GM23248 (cell line): ENCODE measurements around the gene TRA2B. TPM values are rescaled to one million over a fixed set of nuclear protein-coding genes. Genes with fewer than 3 reads are reported as not detected.

Experiments used
- DNase-seq: peaks from one replicate; pipeline ENCODE4 v3.0.0-alpha.2; 2015
- H2AFZ ChIP-seq: fragments of 200-600 bp; sonication (generic); 2 replicates; pipeline ENCODE4 v1.6.1; 2016; ENCODE audit warnings: antibody characterized with exemption
- H3F3A ChIP-seq: fragments of 200-600 bp; sonication (generic); 2 replicates; pipeline ENCODE4 v1.6.1; 2016; ENCODE audit warnings: mild to moderate bottlenecking, antibody characterized with exemption, mixed run types; ENCODE audit not compliant: insufficient read depth
- H3K27ac ChIP-seq: fragments of 200-600 bp; sonication (generic); 2 replicates; pipeline ENCODE4 v1.5.1; 2016; ENCODE audit warnings: mild to moderate bottlenecking
- H3K27me3 ChIP-seq: fragments of 200-600 bp; sonication (generic); replicated peaks from 2 replicates; pipeline ENCODE4 v1.6.1; 2016; ENCODE audit warnings: mild to moderate bottlenecking; ENCODE audit not compliant: insufficient read depth
- H3K36me3 ChIP-seq: fragments of 200-600 bp; sonication (generic); 2 replicates; pipeline ENCODE4 v1.6.1; 2016; ENCODE audit warnings: low read depth, mild to moderate bottlenecking
- H3K4me1 ChIP-seq: fragments of 200-600 bp; sonication (generic); 2 replicates; pipeline ENCODE4 v1.6.1; 2016; ENCODE audit warnings: mild to moderate bottlenecking; ENCODE audit not compliant: insufficient read depth
- H3K4me2 ChIP-seq: fragments of 200-600 bp; sonication (generic); one replicate; pipeline ENCODE4 v1.6.1; 2016; ENCODE audit warnings: mild to moderate bottlenecking; ENCODE audit not compliant: unreplicated experiment
- H3K4me3 ChIP-seq: fragments of 200-600 bp; sonication (generic); 2 replicates; pipeline ENCODE4 v1.5.1; 2016; ENCODE audit warnings: mild to moderate bottlenecking
- H3K79me2 ChIP-seq: fragments of 200-600 bp; sonication (generic); 2 replicates; pipeline ENCODE4 v1.6.1; 2016; ENCODE audit warnings: mild to moderate bottlenecking; ENCODE audit not compliant: insufficient read depth
- H3K9ac ChIP-seq: fragments of 200-600 bp; sonication (generic); 2 replicates; pipeline ENCODE4 v1.6.1; 2016; ENCODE audit warnings: mild to moderate bottlenecking
- H3K9me2 ChIP-seq: fragments of 200-600 bp; sonication (generic); 2 replicates; pipeline ENCODE4 v1.6.1; 2016; ENCODE audit warnings: mixed run types, mild to moderate bottlenecking, moderate library complexity; ENCODE audit not compliant: insufficient read depth
- H3K9me3 ChIP-seq: fragments of 200-600 bp; sonication (generic); one replicate; pipeline ENCODE4 v1.6.1; 2017; ENCODE audit warnings: low read depth
- H4K20me1 ChIP-seq: fragments of 200-600 bp; sonication (generic); 2 replicates; pipeline ENCODE4 v1.6.0; 2016; ENCODE audit not compliant: insufficient read depth
- EZH2 ChIP-seq: fragments of 200-600 bp; sonication (generic); IDR thresholded peaks from 2 replicates; pipeline ENCODE4 v1.6.1; 2018; ENCODE audit warnings: antibody characterized with exemption, mild to moderate bottlenecking; ENCODE audit not compliant: insufficient read depth, poor library complexity, severe bottlenecking
- EZH2phosphoT487 ChIP-seq: fragments of 200-600 bp; sonication (generic); IDR thresholded peaks from 2 replicates; pipeline ENCODE4 v1.6.1; 2018; ENCODE audit warnings: antibody characterized with exemption, moderate library complexity, mild to moderate bottlenecking, low read depth; ENCODE audit not compliant: insufficient read depth
- WGBS, 2 experiments: methylation state at CpG; one replicate each; pipeline ENCODE4 v1.1.6; 2015 to 2017; ENCODE audit warnings: low lambda C conversion rate in 2 of 2, low coverage in 1 of 2; ENCODE audit errors: missing lambda C conversion rate in 2 of 2; 5-methylcytosine and 5-hydroxymethylcytosine counted together
- in situ Hi-C: fragments of 300-500 bp; cut with MboI; formaldehyde crosslinking; loops from 2 replicates; pipeline ENCODE4 v1.15.0; 2020
- polyA plus RNA-seq: library from polyadenylated mRNA; unstranded; fragments of >200 nt; fragmentation: Nextera tagmentation; extraction: Ambion mirVana; gene quantifications from 2 replicates; pipeline ENCODE4 v1.2.1, GENCODE V29; 2016
- total RNA-seq: library from RNA; depleted of rRNA; stranded (reverse); fragments of >200 nt; shearing (Covaris generic); gene quantifications from 2 replicates; pipeline ENCODE4 v1.2.3, GENCODE V29; 2014

Gene TRA2B
- total and polyA plus RNA-seq, 2 experiments from 2014 or later = 111 to 138 TPM

DNA sequence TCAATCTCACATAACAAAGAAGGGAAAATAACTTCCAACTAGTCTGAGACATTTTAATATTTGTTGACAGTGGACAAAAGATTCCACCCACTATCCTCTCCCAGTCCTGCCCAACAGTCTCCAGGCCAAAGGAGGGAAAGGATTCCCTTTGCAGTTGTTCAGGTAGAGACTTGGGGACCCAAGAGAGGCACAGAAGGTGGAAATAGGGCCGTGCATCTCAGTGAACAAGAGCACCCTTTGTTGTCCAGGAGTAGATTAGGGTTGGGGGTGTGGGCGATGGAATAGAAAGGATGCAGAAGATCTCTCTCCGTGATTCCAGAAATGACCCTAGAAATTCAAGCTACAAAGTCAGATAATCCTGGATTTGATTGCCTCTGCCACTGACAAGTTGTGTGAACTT lies 44.8 kb upstream of the TRA2B start:
- no peak for TF ChIP-seq EZH2
- no peak for TF ChIP-seq EZH2phosphoT487
- Histone ChIP-seq H4K20me1 (no peaks in the 10 kb centered on the region), H3K4me3 (no peak overlapping the region), H3K27me3 (0 out of 2 replicates have a peak, but pooled peaks cover 4% of the 10 kb centered on the region), H3K4me2 (no peak overlapping the region), H3K9me2 (no peaks in the 10 kb centered on the region), H3K9me3 (no peaks in the 10 kb centered on the region), H3F3A (no peaks in the 10 kb centered on the region), H3K36me3 (no peaks in the 10 kb centered on the region), H3K27ac (no peak overlapping the region), H2AFZ (no peak overlapping the region), H3K4me1 (no peaks in the 10 kb centered on the region), H3K79me2 (no peaks in the 10 kb centered on the region), H3K9ac (no peak overlapping the region)
- in situ Hi-C loops = loop anchor here (10.0 to 25.0 kb wide), 3 partner anchors 272 to 830 kb away; partner anchors contain the start of genes CRYGS and RFC4
- no peak for DNase-seq
- 64 to 71% methylated on average over 3 of the region's 3 CpGs for WGBS, 2 experiments

DNA sequence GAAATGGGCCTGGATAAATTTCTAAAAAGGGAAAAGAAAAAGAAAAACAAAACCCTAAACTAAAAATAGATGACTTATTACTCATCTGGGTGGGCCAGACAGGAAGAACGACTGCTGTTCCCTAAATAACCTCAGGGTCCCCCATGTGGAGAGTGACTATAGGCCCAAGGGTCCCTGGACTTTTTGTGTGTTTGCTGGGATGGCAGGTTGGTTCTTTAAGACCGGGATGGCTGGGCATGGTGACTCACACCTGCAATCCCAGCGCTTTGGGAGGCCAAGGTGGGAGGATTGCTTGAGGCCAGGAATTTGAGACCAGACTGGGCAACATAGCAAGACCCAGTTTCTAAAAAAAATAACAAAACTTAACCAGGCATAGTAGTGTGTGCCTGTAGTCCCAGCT lies 43.8 kb upstream of the TRA2B start:
- DNase-seq = no peak
- no peaks in the 10 kb centered on the region for H3K9me2 ChIP-seq

DNA sequence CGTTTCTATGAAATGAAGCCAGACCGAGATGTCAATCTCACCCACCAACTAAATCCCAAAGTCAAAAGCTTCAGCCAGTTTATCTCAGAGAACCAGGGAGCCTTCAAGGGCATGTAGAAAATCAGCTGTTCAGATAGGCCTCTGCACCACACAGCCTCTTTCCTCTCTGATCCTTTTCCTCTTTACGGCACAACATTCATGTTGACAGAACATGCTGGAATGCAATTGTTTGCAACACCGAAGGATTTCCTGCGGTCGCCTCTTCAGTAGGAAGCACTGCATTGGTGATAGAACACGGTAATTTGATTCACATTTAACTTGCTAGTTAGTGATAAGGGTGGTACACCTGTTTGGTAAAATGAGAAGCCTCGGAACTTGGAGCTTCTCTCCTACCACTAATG lies 41.9 kb upstream of the TRA2B start:
- H3K27me3 ChIP-seq = 0 out of 2 replicates have a peak, but pooled peaks cover 4% of the 10 kb centered on the region
- TF ChIP-seq EZH2 (no peak), EZH2phosphoT487 (no peak)
- no peak overlapping the region for H3K27ac ChIP-seq
- H3K4me1 ChIP-seq = no peaks in the 10 kb centered on the region
- no peaks in the 10 kb centered on the region for H3K9me3 ChIP-seq
- H3K79me2 ChIP-seq = no peaks in the 10 kb centered on the region
- H2AFZ ChIP-seq = no peak overlapping the region
- H3K9ac ChIP-seq = no peak overlapping the region
- DNase-seq = no peak
- H3K9me2 ChIP-seq = no peaks in the 10 kb centered on the region
- no peak overlapping the region for H3K4me2 ChIP-seq
- no peaks in the 10 kb centered on the region for H3K36me3 ChIP-seq
- H3K4me3 ChIP-seq = no peak overlapping the region
- H3F3A ChIP-seq = no peaks in the 10 kb centered on the region
- in situ Hi-C loops = loop anchor here (10.0 to 25.0 kb wide), 3 partner anchors 275 to 833 kb away; partner anchors contain the start of genes CRYGS and RFC4
- 96 to 97% methylated on average over 8 of the region's 8 CpGs for WGBS, 2 experiments
- no peaks in the 10 kb centered on the region for H4K20me1 ChIP-seq

More for the DNA sequence above, 43.8 kb upstream of the TRA2B start:
- Histone ChIP-seq H2AFZ (no peak overlapping the region), H3K4me2 (no peak overlapping the region), H3K36me3 (no peaks in the 10 kb centered on the region), H3K4me3 (no peak overlapping the region), H3K4me1 (no peaks in the 10 kb centered on the region), H3K9me3 (no peaks in the 10 kb centered on the region), H3K9ac (no peak overlapping the region), H3K79me2 (no peaks in the 10 kb centered on the region), H3K27ac (no peak overlapping the region), H4K20me1 (no peaks in the 10 kb centered on the region), H3K27me3 (0 out of 2 replicates have a peak, but pooled peaks cover 4% of the 10 kb centered on the region), H3F3A (no peaks in the 10 kb centered on the region)
- 63 to 64% methylated on average over 3 of the region's 3 CpGs for WGBS, 2 experiments
- TF ChIP-seq EZH2phosphoT487 = no peak
- no peak for TF ChIP-seq EZH2
- in situ Hi-C loops = loop anchor here (10.0 to 25.0 kb wide), 3 partner anchors 273 to 831 kb away; partner anchors contain the start of genes CRYGS and RFC4

DNA sequence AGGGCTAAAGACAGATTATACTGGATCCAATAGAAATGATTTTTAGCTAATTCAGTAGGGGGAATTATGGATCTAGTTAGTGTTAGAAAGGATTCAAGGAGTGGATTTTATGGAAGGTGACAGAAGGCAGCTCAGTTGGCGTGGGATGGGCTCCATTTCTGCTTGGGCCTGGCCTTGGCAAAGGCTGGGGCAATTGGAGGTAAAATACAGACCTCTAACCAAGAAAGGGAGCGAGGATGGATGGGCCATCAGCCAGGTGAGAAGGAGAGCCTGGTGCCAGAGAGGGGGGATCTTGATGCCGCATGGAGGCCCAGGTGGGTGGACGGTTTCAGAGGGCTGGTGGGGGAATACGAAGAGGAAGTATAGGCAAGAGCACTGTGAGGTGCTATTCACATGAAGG lies 40.7 kb upstream of the TRA2B start:
- no peaks in the 10 kb centered on the region for H4K20me1 ChIP-seq
- no peak overlapping the region for H3K27ac ChIP-seq
- no peaks in the 10 kb centered on the region for H3K36me3 ChIP-seq
- H3K9me3 ChIP-seq = no peaks in the 10 kb centered on the region
- no peak overlapping the region for H2AFZ ChIP-seq
- H3K4me2 ChIP-seq = no peak overlapping the region
- no peak overlapping the region for H3K4me3 ChIP-seq
- H3K9ac ChIP-seq = no peak overlapping the region
- no peak for DNase-seq
- H3F3A ChIP-seq = no peaks in the 10 kb centered on the region
- no peaks in the 10 kb centered on the region for H3K79me2 ChIP-seq
- TF ChIP-seq EZH2 = no peak
- no peak for TF ChIP-seq EZH2phosphoT487
- 0 out of 2 replicates have a peak, but pooled peaks cover 4% of the 10 kb centered on the region for H3K27me3 ChIP-seq
- in situ Hi-C loops = loop anchor here (25.0 kb wide), 1 partner anchor 834 kb away; the partner anchor contains the start of gene RFC4
- WGBS, 2 experiments = 73 to 75% methylated on average over 5 of the region's 5 CpGs
- H3K4me1 ChIP-seq = no peaks in the 10 kb centered on the region
- H3K9me2 ChIP-seq = no peaks in the 10 kb centered on the region

DNA sequence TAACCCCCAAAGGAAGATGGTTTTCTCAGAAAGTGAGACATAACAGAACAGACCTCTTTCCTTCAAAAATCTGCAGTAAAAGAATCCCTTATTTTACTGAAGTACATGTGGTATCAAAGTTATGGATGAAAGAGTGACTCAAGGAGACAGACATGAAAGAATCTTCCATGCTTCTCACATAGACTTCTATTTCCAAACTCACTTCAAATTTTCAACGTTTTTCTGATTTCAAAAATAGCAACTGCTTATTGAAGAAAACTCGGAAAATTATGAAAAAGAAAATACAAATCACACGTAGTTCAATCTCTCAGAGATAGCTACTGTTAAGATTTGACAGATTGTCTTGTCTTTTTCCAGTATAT lies 39.8 kb upstream of the TRA2B start:
- H3K4me2 ChIP-seq = no peak overlapping the region
- no peaks in the 10 kb centered on the region for H3K9me2 ChIP-seq
- 46 to 50% methylated on average over 3 of the region's 3 CpGs for WGBS, 2 experiments
- H3K79me2 ChIP-seq = no peaks in the 10 kb centered on the region
- H3K27me3 ChIP-seq = 0 out of 2 replicates have a peak, but pooled peaks cover 2% of the 10 kb centered on the region
- no peaks in the 10 kb centered on the region for H4K20me1 ChIP-seq
- no peaks in the 10 kb centered on the region for H3K4me1 ChIP-seq
- H3K9ac ChIP-seq = no peak overlapping the region
- DNase-seq = no peak
- H2AFZ ChIP-seq = no peak overlapping the region; the same call in 1 of the 2 replicates
- H3K27ac ChIP-seq = no peak overlapping the region
- in situ Hi-C loops = loop anchor here (25.0 kb wide), 1 partner anchor 835 kb away; the partner anchor contains the start of gene RFC4
- no peaks in the 10 kb centered on the region for H3K9me3 ChIP-seq
- TF ChIP-seq EZH2phosphoT487 = no peak
- no peak for TF ChIP-seq EZH2
- no peaks in the 10 kb centered on the region for H3F3A ChIP-seq
- no peak overlapping the region for H3K4me3 ChIP-seq
- H3K36me3 ChIP-seq = no peaks in the 10 kb centered on the region
